GM21786 (cell line): ENCODE results near the gene DPH3.

Experiments used
- ATAC-seq: cut with Tn5 transposase; IDR thresholded peaks from one replicate; pipeline ENCODE4 v1.9.1; 2021; ENCODE audit not compliant: unreplicated experiment

DPH3 gene

DNA sequence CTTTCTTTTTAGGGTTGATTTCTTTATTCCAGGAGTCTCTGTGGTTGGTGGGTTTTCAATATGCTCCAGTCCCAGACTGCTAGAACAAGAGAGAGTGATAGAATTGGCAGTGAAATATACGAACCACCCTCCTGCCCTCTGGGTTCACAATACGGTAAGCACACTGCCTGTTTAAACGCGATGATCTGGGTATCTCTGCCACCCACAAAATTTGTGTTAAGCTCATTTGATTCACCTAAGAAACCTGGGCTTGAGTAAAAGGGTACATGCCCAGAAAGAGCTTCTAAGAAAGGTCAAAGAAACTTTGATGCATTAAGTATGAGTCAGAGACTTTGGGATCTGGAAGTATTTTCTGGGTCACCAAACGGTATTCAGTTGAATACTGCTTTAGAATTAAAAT lies 30.1 kb upstream of the DPH3 start:
- ATAC-seq, result no peak

DNA sequence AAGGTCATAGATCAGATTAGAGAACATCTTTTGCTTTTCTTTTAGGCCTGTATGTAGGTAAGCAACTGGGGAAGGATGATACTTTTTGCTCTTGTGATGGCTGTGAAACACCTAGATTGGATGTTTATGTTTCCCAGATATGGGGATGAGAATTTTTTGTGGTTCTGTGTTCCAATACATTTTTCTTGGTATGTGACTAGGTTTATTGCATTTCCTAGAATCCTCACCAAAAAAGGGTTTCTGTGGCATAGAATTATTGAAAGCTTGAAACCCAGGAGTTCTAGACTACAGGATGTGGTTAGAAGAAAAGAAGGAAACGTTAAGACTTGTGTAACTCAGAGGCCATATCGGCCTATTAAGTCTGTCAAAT lies 26.1 kb upstream of the DPH3 start:
- ATAC-seq, result peak; percentile 28

DNA sequence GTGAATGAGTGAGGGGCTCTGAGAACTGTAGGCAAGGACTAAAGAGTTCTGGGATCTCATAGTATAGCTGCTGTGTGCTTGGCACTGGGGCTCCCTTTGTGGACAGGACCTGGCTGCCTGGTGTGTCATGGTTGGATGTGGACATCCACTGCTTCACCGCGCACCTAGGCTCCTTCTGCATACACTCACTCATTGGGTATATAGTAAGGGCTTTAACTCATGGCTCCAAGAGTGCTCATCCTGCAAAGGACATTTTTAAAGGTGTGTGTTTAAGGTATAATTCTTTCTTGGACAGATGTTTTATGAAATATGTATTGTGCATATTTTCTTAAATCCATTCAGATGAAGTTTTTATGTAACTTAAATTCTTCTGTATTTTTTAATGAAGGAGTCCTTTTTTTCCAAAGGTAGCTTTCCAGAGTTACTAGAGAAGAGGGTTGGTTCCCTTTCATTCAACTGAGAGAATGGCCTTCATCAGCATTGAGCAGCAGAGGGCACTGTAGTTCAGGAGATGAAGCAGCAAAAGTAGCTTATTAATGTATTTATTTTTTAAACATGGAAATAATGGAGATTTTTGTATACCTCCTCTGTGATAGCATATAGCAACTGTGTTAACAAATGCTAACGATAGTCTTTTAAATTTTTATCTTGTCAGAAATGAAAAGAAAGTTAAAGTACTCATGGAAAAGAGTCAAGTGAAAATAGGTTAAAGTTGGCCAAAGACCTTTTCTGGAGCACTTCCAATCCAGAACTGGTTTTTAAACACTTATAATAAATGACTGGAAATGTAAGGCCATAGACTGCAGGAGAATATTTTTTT lies 25.5 kb upstream of the DPH3 start:
- ATAC-seq, result no peak

DNA sequence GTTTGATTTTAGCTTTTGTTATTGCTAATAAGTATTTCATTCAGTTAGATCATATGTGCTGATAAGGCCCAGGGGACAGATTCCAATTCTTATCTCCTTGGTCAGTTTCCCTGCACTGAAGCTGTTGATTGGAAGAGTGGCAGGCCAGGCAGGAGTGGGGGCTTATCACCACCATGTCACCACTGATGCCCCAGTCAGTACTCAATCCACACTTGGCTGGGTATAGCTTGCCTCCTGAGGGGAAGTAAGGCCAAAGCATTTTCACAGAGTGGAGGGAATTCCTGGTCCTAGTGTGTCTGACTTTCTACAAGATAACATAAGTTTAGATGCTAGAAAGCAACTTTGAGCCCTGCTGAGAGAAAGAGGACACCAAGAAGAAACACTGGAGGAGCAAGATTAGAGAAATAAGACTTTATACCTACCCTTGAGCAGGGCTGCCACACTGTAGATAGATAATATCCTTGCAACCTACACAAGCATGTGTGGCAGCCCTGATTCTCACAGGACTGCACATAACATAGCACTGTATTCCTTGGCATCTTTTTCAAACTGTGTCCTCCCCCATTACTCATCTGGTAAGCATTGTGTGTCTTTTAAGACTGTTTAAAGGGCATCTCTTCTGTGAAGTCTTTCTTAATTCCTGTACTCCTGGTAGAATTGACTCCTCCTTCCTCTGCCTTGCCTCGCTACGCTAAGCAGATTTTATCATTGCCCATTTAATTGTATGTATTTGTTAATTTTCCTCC lies 24.6 kb upstream of the DPH3 start:
- ATAC-seq, result no peak

DNA sequence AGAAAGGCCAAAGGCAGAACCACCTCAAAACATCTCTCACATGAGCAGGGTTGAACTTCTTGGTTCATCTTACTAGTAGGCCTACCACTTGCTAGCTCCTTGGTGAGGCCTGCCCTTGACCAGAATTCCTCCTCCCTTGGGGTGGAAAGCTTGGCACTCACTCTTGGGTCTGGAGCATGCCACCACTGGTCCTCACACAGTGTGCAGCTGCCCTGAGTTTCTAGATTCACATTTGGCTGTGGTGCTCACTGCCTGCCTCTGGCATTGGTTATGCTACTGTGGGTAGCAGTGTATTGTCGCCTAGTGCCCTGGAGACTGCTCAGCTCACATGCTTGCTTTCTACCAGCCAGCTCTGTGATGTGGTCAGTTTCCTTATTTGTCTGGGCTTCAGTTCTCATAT lies 23.9 kb upstream of the DPH3 start:
- no peak for ATAC-seq

DNA sequence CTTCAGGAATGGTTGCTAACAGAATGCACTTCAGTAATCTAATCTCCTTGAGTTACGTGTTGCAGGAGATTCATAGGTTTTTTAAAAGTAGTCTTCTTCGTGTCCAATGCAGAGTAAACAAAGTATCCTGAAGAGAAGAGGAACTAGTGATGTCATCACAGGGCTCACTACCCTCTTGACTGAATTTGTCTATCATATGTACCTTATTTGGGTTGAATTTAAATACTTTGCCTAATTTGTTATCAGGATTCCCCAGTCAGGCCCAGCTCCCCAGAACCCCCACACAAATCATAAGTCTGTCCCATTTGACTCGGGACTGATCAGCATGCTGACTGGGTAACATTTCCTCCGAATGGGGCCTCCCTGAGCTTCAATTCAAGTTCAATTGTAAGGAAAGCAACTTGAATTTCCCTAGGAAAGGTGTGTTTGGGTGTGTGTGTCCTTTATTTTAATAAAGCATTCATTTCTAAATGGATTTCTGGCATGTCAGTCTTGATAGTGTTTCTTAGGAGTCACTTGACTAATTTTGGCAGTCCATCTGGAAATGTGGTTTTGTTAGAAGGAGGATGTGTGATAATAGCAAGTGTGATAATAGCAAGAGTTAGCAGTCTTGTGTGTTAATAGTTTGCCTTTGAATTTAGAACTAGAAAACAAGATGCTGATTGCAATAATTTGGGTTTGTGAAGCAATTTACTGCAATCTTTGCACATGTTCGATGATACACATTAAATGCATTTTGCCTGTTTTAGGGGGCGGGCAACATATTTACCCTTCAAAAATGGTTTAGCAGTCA lies 22.2 kb upstream of the DPH3 start:
- no peak for ATAC-seq

DNA sequence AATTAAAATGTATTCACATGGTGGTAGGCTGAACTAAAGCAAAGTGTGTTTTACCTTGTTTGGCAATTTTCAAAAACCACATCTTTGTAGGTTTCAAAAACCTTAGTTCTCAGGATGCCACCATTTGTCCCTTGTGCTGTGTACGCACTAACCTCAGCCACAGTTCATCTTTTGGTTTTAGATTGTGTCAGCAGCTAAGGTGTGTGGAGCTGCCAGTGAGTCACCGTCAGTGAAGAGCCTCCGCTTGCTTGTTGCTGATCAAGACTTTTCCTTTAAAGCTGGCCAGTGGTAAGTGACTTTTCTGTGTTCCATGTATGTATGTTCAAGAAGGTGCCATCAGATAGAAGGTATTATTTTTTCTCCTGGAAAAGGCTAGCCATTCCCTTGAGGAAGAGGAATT lies 21.4 kb upstream of the DPH3 start:
- ATAC-seq, result peak; percentile 90

DNA sequence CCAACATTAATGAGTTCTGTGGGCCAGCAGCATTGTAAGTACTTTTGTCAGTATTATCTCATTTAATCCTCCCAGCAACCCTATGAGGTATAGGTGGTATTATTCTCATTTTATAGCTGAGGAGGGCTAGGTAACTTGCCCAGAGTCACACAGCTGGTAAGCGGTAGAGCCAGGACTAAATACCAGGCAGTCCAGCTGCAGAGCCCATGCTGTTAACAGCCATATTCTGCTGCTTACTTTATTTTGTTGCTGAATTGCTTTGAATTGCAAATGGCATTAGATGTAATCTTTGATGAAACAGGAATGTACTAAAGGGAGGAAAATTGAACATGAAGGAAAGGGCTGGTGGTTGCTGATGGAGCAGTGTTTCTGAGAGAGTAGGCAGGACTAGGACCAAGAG lies 19.9 kb upstream of the DPH3 start:
- ATAC-seq, result no peak

DNA sequence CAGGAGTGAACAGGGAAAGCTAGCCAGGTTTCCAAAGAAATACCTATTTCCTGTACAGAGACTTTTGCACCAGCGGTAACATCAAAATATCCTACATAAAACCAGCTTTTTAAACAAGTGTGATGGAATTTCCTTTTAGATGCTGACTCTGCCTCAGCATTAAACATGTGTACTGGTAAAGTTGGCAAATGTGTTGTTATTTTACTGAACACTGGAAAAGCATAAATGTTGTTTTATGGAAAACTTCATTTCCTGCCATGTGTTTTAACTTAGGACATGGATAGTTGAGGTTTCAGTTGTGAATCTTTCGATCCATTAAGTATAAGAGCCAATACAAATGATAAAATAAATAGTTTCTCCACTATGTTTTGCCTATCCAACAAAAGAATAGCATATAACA lies 15.9 kb upstream of the DPH3 start:
- no peak for ATAC-seq

DNA sequence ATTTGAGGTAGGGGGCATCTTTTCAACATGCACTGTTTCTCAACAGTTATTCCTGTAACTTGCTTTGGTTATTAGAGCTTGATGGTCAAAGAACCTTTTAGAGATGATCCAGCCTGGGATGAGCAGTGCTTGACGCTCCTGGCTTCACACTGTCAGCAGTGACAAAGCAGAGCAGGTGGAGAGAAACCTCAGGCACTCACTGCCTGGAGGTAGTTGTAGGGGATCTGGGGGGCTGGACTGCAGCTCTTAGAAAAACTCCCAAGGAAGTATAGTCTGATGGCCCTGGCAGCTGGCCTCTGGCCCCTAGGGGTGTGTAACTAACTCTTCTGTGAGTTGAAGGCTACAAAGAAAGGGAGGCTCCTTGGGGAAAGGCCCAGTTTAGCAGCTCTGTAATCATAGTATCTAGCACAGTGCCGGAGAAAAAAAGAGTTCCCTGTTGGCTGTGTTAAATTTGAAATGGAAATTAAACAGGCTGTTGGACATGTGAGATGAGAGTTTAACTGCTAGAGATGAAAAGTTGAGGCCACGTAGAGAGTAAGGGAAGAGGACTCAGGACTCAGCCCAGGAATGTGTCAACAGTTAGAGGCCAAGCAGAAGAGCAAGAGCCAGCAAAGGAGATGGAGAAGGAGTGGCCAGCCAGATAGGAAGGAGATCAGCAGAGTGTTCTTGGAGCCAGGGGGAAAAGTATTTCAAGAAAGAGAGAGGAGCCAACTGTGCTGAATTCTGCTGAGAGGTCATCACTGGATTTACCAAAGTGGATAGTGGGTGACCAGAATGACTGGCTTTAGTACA lies 14.5 kb upstream of the DPH3 start:
- no peak for ATAC-seq

DNA sequence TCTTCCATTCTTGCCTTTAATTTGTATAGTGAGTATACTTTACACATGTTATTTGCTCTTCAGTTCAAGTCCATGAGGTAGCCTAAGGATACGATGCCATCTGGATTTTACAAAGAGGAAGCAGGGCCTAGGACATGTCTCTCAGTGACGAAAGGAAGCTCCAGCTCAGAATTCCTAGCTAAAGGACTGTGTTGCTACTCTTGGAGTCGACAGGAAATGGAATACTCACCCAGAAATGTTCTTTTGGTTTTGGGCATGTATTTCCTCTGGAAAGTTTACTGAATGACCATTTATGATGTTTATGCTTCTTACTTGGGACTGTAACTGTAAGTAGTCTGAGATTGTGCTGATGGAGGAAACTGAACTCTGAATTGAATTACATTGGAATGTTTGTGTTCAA lies 12.7 kb upstream of the DPH3 start:
- no peak for ATAC-seq

DNA sequence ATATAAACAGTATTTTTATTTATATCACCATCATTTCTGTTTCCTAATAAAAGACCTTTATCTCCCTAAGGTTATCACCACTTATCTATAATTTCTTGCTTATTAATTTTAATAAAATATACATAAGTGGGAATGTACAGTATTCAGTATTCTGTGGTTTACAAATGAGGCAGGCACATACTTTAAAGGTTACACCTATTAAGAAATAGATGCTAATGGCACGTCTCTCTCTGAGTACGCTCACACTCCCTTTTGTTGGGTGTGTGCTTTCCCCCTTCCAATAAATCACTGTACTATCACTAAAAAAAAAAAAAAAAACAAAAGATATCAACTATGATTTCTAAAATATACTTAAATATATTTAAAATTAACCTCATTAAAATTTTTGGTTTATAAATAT lies 9.1 kb upstream of the DPH3 start:
- ATAC-seq, result no peak

DNA sequence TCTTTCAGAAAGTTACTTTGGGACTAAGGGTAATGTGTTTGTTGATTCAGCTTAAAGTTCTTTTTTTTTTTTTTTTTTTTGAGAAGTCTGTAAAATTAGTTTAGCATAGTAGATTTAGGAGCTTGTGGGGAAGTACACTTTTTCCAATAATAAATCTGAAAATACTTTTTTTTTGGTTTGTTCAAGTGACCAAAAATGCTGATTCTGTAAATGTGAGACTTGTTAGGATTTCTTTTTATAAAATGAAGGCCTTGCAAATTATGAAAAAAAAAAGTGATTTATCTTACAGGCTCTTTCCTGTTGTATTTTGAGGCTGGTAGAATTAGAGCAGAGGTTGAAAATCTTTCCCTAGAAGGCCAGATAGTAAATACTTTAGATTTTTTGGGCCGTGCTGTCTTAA lies 7.8 kb upstream of the DPH3 start:
- ATAC-seq, result no peak

DNA sequence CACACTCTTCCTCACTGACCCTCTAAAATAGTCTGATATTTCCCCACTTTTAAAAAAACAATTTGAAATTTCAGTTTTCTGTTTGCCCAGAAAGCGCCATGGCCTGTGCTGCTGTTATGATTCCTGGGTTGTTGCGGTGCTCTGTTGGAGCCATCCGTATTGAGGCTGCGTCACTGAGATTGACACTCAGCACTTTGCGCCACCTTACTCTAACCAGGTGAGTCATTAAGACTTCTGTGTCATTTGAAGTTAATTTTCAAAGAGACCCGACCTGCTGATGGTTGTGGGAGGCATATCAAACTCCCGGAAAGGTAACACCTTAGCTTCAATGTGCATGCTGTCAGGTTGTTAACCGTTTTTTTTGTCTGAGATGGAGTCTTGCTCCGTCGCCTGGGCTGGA lies 6.1 kb upstream of the DPH3 start:
- ATAC-seq, result no peak

DNA sequence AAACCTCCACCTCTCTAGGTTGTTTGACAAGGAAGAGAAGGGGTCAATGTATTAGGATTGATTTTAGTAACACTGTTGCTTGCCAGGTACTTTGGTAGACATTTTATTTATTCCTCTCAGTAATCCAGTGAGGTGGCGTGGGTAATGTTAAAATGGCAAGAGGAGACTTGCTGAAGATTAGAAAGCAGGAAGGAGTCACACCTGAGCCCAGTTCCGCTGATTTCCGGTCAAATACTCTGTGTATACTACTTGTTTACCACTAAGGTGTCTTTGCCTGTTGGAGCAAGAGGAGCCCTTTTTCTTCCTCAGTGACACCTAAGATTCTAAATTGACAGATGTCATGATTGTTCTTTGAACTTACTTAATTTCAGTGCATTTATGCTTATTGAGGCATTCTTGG lies 2.0 kb upstream of the DPH3 start:
- ATAC-seq, result no peak

DNA sequence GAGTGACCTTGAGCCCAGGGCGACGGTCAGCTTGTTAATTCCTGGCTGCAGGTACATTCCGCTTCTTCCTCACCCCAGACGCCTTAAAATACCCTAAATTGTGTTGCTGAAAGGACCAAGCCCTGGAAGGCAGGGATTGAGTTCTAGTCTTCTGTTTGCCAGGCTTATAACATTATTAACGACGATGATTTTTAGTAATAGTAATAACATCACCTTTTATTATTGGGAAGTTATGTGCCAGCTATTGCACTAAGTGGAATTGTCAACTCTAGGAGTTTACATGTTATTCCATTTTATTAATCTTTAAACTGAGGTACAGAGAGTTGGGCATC lies 678 bp upstream of the DPH3 start:
- no peak for ATAC-seq

DNA sequence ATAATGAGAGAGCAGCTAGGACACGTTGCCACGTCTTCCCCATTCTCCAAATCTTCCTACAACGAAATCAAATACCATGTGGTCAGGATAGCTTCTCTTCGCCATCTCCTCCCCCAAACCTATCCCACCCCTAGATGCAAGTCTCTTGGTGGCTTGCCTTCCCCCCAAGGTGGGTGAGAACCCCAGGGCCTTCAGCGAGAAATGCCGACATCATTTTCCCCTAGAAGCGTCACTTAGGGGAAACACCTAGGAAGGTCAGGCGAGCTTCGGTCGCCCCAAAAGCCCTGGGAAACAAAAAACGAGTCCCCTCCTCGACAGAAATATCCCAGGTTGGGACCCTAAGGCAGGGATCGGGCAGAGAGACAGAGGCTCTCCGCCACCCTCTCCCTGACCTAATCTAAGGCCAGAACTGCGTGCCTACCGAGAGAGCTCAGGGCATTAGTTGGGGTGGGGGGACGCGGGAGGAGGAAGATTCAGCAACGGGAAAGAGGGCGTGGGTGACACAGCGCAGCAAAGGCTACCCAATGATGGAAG lies 502 bp downstream of the DPH3 start:
- ATAC-seq, result no peak

DNA sequence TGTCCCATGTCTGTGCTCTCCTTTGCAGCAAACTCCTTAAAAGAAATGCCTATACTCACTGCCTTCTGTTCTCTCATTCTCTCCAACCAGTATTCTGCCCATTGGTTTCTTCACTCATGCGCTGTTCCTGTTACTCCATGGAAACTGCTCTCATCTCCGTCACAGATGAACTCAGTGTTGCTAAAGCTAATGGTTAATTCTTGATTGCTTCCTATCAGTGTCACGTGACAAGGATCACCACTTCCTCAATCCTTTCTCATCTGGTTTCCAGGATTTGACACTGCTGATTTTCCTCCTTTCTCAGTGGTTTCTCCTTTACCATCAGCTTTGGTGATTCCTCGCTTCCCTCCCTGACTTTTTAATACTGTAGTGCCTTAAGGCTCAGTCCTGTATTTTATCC lies 2.6 kb downstream of the DPH3 start:
- ATAC-seq, result no peak

DNA sequence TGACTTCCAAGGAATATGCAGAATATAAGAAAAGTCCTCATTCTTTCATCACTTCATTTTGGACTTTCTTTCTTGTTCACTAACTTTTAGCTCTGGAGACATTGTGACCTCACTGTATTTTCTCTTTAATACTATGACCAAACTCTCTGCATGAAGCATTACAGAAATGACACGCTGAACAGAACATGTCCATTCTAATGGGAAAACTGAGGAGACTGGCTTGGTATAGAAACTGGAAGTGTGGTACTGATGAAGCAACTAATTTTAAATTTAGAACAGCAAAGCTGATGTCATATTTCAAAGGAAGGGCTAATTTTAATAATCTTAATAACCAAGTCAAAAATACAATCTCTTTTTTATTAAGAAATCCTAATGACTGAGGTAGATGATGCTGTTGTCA lies 4.7 kb downstream of the DPH3 start:
- no peak for ATAC-seq

DNA sequence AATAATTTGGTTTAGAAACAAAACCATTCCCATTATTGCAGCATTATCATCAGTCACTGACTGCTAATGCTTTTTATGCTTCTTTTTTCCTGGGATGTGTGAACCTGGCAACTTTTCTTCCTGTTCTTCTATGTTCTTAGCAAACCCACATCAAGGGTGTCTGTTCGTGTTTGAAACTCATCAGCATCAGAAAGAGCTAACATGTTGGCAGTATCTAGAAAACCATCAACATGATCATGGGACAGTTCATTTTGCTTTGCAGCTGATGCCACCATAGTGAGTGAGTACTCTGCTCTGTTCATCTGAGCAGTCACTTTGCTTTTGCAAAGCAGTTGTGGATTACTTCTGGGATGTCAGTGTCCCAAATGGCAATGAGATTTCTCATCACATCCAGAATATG lies 5.9 kb downstream of the DPH3 start:
- ATAC-seq, result no peak

DNA sequence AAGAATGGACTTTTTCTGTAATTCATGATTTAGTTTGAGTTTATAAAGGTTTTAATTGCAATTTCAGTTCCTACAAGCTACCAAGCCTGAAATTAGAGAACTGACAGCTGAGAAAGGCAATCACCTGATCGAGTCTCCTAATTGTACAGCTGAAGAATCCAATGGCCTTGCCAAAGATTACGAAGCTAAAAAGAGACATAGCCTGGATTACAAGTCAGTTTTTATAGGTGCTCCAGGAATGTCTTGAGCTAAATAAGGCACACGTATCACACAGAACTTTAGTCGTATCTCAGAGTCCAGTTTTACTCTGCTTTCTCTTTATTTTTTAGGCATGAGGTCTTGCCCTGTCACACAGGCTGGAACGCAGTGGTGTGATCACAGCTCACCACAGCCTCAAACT lies 6.6 kb downstream of the DPH3 start:
- no peak for ATAC-seq
